B cell (primary cell): ENCODE measurements around the gene SYTL5. TPM values are rescaled to one million over a fixed set of nuclear protein-coding genes. Genes with fewer than 3 reads are reported as not detected.

Experiments used
- ATAC-seq: fragments of 200-7000 bp; cut with Tn5 transposase; one replicate; pipeline ENCODE4 v1.10.0; 2021; ENCODE audit warnings: low read depth, mild to moderate bottlenecking, moderate number of reproducible peaks, moderate library complexity
- CTCF ChIA-PET: fragments of 350-600 bp; sonication (Branson Sonifier 250); formaldehyde crosslinking; loops from one replicate; lab custom pipeline; 2021; ENCODE audit warnings: antibody characterized with exemption, inconsistent platforms; lab: Charles Lee
- POLR2A ChIA-PET: fragments of 350-600 bp; sonication (Branson Sonifier 250); formaldehyde crosslinking; loops from one replicate; lab custom pipeline; 2021; ENCODE audit warnings: antibody characterized with exemption; lab: Charles Lee
- DNase-seq: peaks from one replicate; pipeline ENCODE4 v3.0.0; 2013
- H2AFZ ChIP-seq: 2 replicates; pipeline ENCODE4 v1.6.1; 2012; ENCODE audit warnings: mild to moderate bottlenecking, low read depth, low read length; ENCODE audit not compliant: insufficient read depth, poor library complexity, severe bottlenecking
- H3K27ac ChIP-seq, 2 donors: 1 replicate in 1 of 2; 2 replicates in 1 of 2; pipeline ENCODE4 v1.5.1; 2012 to 2013; ENCODE audit warnings: low read length in 2 of 2, mild to moderate bottlenecking in 2 of 2, moderate library complexity in 1 of 2
- H3K27me3 ChIP-seq, 4 experiments: fragments of 200-600 bp in 1 of 4; sonication (generic) in 1 of 4; replicated peaks in 1 of 4; 1 replicate in 2 of 4; 2 replicates in 2 of 4; pipeline versions ENCODE4 v1.6.1 to v1.7.0; 2013 to 2016; ENCODE audit warnings: low read length in 3 of 4, mild to moderate bottlenecking in 2 of 4, mixed read lengths in 1 of 4, moderate library complexity in 1 of 4; ENCODE audit not compliant: insufficient read depth in 4 of 4, control insufficient read depth in 3 of 4; ENCODE audit errors: control extremely low read depth in 1 of 4
- H3K36me3 ChIP-seq, 2 experiments: replicated peaks in 1 of 2; 1 replicate in 1 of 2; 2 replicates in 1 of 2; pipeline versions ENCODE4 v1.6.1 to v1.7.1; 2013; ENCODE audit warnings: low read length in 1 of 2; ENCODE audit not compliant: insufficient read depth in 2 of 2, control insufficient read depth in 1 of 2; ENCODE audit errors: control extremely low read depth in 1 of 2, extremely low read depth in 1 of 2
- H3K4me1 ChIP-seq, 2 donors: fragments of 200-600 bp in 1 of 2; sonication (generic) in 1 of 2; 1 replicate in 1 of 2; 2 replicates in 1 of 2; pipeline versions ENCODE4 v1.5.1 to v1.6.1; 2013 to 2017; ENCODE audit warnings: low read length in 2 of 2; ENCODE audit not compliant: control insufficient read depth in 2 of 2, insufficient read depth in 2 of 2
- H3K4me2 ChIP-seq: replicated peaks from 2 replicates; pipeline ENCODE3; 2012; ENCODE audit warnings: mild to moderate bottlenecking, low read depth, low read length; ENCODE audit not compliant: poor library complexity, severe bottlenecking
- H3K4me3 ChIP-seq, 5 experiments: fragments of 200-600 bp in 1 of 5; sonication (generic) in 1 of 5; 1 replicate in 3 of 5; 2 replicates in 2 of 5; pipeline versions ENCODE4 v1.5.1 to v1.7.0; 2011 to 2016; ENCODE audit warnings: low read length in 4 of 5, mild to moderate bottlenecking in 4 of 5, low read depth in 2 of 5, control low read depth in 1 of 5, moderate library complexity in 1 of 5; ENCODE audit not compliant: insufficient read depth in 1 of 5; ENCODE audit errors: control extremely low read depth in 1 of 5, extremely low read depth in 1 of 5
- H3K79me2 ChIP-seq: fragments of 200-600 bp; sonication (generic); one replicate; pipeline ENCODE4 v1.6.0; 2016; ENCODE audit warnings: low read length; ENCODE audit not compliant: control insufficient read depth, insufficient read depth
- H3K9ac ChIP-seq: fragments of 200-600 bp; sonication (generic); 2 replicates; pipeline ENCODE4 v1.6.1; 2017; ENCODE audit warnings: mild to moderate bottlenecking, low read length, moderate library complexity
- H3K9me3 ChIP-seq, 3 donors: one replicate each; pipeline versions ENCODE4 v1.6.1 to v1.7.1; 2013; ENCODE audit warnings: low read length in 2 of 3; ENCODE audit not compliant: control insufficient read depth in 2 of 3, insufficient read depth in 1 of 3; ENCODE audit errors: control extremely low read depth in 1 of 3
- H4K20me1 ChIP-seq: 2 replicates; pipeline ENCODE4 v1.6.0; 2012; ENCODE audit warnings: mild to moderate bottlenecking, low read length; ENCODE audit not compliant: insufficient read depth, control insufficient read depth, poor library complexity, severe bottlenecking
- H3K27ac Mint-ChIP-seq: one replicate; pipeline ENCODE4 v1.8.0; 2021; ENCODE audit warnings: mixed read lengths
- H3K27me3 Mint-ChIP-seq: one replicate; pipeline ENCODE4 v1.8.0; 2021; ENCODE audit warnings: mixed read lengths
- H3K4me1 Mint-ChIP-seq: one replicate; pipeline ENCODE4 v1.8.0; 2021; ENCODE audit warnings: mixed read lengths
- H3K4me3 Mint-ChIP-seq: one replicate; pipeline ENCODE4 v1.8.0; 2021; ENCODE audit warnings: mixed read lengths
- H3K9me3 Mint-ChIP-seq: one replicate; pipeline ENCODE4 v1.8.0; 2022; ENCODE audit warnings: mixed read lengths; ENCODE audit not compliant: insufficient read depth
- EZH2 ChIP-seq: IDR thresholded peaks from 2 replicates; pipeline ENCODE4 v1.6.1; 2012; ENCODE audit warnings: borderline replicate concordance, low read depth, mild to moderate bottlenecking, moderate library complexity, low read length; ENCODE audit not compliant: insufficient read depth, poor library complexity, severe bottlenecking
- WGBS: methylation state at CpG from one replicate; pipeline ENCODE4 v1.1.5; 2013; ENCODE audit warnings: missing lambda C conversion rate; ENCODE audit not compliant: insufficient coverage; 5-methylcytosine and 5-hydroxymethylcytosine counted together
- intact Hi-C: fragments of 100-400 bp; cut with micrococcal nuclease; formaldehyde crosslinking; loops from one replicate; pipeline ENCODE4 v1.10.0; 2022
- polyA plus RNA-seq: library from polyadenylated mRNA; depleted of rRNA; stranded (reverse); fragments of >200 nt; gene quantifications from 2 replicates; pipeline ENCODE4 v1.2.3, GENCODE V29; 2012
- total RNA-seq, 2 donors: library from RNA; stranded (reverse); fragments of 120-200 nt in 1 of 2; gene quantifications; 1 replicate in 1 of 2; 2 replicates in 1 of 2; pipeline versions ENCODE4 v1.2.3 to v1.2.4, GENCODE V29; 2013 to 2022
- TF ChIP-seq, protein P1 (sequence below): fragments of 200-600 bp; IDR thresholded peaks from one replicate; pipeline ENCODE4 v1.8.0; 2022; ENCODE audit warnings: antibody characterized with exemption, mild to moderate bottlenecking

SYTL5 gene
- total and polyA plus RNA-seq, 2 donors (not counting 1 experiment from before 2014, with no cell fraction given) = 0.01 TPM; not detected in 1

DNA sequence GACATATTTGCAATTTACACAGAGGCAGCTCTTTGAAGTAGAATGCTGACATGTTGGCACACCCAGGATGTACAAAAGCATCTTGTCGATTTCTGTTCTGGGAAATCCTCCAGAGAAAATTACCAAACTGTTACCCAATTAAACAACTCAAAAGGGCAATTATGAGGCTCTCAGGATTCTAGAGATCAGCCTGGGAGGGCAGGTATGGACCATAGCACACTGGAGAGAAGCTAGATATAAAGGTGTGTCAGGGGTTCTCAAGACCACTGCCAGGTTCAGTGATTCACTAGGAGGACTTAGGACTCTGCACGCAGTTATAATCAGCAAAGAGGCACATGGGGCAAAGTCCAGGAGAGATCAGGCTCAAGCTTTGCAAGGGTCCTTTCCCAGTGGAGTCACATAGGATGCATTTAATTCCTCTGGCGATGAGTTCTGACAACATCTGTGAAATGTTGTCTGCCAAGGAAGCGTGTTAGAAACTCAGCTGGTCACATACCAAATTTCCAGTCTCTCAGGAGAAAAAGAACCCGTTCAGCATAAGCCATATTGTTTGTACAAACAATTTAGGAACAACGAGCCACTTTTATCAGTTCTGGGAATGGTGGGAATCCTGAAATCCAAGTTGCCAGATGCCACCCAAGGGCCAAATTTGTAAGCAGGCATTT is 100.8 kb downstream of the SYTL5 start:
- POLR2A ChIA-PET = no interaction called here
- H3K4me1 ChIP-seq = no peaks in the 10 kb centered on the region
- H3K9me3 ChIP-seq = no peaks in the 10 kb centered on the region
- no peak overlapping the region for H2AFZ ChIP-seq
- no peak overlapping the region for H3K27ac ChIP-seq
- TF ChIP-seq EZH2 = no peak
- TF ChIP-seq, protein P1, sequence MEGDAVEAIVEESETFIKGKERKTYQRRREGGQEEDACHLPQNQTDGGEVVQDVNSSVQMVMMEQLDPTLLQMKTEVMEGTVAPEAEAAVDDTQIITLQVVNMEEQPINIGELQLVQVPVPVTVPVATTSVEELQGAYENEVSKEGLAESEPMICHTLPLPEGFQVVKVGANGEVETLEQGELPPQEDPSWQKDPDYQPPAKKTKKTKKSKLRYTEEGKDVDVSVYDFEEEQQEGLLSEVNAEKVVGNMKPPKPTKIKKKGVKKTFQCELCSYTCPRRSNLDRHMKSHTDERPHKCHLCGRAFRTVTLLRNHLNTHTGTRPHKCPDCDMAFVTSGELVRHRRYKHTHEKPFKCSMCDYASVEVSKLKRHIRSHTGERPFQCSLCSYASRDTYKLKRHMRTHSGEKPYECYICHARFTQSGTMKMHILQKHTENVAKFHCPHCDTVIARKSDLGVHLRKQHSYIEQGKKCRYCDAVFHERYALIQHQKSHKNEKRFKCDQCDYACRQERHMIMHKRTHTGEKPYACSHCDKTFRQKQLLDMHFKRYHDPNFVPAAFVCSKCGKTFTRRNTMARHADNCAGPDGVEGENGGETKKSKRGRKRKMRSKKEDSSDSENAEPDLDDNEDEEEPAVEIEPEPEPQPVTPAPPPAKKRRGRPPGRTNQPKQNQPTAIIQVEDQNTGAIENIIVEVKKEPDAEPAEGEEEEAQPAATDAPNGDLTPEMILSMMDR = no peak
- intact Hi-C loops = no loop called here
- no peaks in the 10 kb centered on the region for H4K20me1 ChIP-seq
- Mint-ChIP-seq H3K9me3 (no peaks in the 10 kb centered on the region), H3K27ac (no peak overlapping the region), H3K27me3 (no peaks in the 10 kb centered on the region), H3K4me1 (peaks cover 2% of the 10 kb centered on the region), H3K4me3 (no peak overlapping the region)
- no peaks in the 10 kb centered on the region for H3K79me2 ChIP-seq
- WGBS = 100% methylated on average over 1 of the region's 6 CpGs
- H3K27me3 ChIP-seq = no peaks in the 10 kb centered on the region
- H3K4me3 ChIP-seq = no peak overlapping the region
- H3K36me3 ChIP-seq = no peaks in the 10 kb centered on the region
- no peak overlapping the region for H3K4me2 ChIP-seq
- H3K9ac ChIP-seq = no peak overlapping the region
- ATAC-seq = no peak
- no peak for DNase-seq
- CTCF ChIA-PET = no interaction called here

DNA sequence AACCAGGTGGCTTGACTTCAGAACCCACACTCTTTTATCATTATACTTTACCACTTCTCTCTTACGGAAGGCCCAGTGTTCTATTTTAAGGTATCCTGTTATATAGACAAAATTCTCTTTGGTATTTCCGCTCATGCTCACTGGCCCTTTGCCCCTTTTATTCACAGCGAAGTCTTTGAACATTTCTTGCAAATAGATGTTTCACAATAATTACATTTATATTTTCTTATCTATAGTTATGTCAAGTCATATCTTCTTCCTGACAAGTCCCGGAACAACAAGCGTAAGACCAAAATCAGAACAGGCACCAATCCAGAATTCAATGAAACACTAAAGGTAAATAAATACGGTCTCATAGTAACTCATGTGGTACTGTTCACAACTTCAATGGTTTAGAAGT is 102.0 kb downstream of the SYTL5 start:
- Mint-ChIP-seq H3K9me3 (no peaks in the 10 kb centered on the region), H3K27me3 (no peaks in the 10 kb centered on the region), H3K4me1 (peaks cover 2% of the 10 kb centered on the region), H3K4me3 (no peak overlapping the region), H3K27ac (no peak overlapping the region)
- Histone ChIP-seq H3K27me3 (no peaks in the 10 kb centered on the region), H2AFZ (no peak overlapping the region), H3K9ac (no peak overlapping the region), H3K9me3 (no peaks in the 10 kb centered on the region), H3K4me1 (no peaks in the 10 kb centered on the region), H3K4me3 (no peak overlapping the region), H3K4me2 (no peak overlapping the region), H3K79me2 (no peaks in the 10 kb centered on the region), H3K36me3 (no peaks in the 10 kb centered on the region), H3K27ac (no peak overlapping the region), H4K20me1 (no peaks in the 10 kb centered on the region)
- no CpG with 5 or more reads among the region's 6 CpGs for WGBS
- POLR2A ChIA-PET = no interaction called here
- no peak for ATAC-seq
- intact Hi-C loops = no loop called here
- CTCF ChIA-PET = no interaction called here
- TF ChIP-seq, protein P1 = no peak
- no peak for TF ChIP-seq EZH2
- DNase-seq = no peak
